NK-92 (cell line): Measurements from ENCODE around the gene GASK1A.

Experiments used
- DNase-seq: peaks from one replicate; lab custom pipeline; 2025; ENCODE audit not compliant: unreplicated experiment; lab: John Stamatoyannopoulos, UW

Gene GASK1A

DNA sequence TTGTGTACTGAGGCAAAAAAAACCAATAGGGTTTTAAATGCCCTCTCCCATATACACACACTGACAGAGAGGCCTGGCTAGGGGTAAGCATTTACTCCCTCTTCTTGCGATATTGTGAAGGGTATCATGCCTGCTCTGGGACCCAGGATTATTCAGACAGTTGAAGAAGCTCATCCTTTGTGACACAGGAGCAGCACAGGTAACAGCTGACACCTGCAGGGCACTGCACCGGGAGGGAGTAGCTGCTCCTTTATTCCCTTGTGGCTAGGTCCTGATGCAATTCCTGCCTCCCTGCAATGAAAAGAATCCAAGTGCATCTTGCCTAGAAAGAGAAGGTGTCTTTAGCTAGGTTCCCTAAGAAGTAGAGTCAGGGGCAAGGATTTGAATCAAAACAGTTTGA is 103.3 kb downstream of the GASK1A start:
- DNase-seq = no peak

DNA sequence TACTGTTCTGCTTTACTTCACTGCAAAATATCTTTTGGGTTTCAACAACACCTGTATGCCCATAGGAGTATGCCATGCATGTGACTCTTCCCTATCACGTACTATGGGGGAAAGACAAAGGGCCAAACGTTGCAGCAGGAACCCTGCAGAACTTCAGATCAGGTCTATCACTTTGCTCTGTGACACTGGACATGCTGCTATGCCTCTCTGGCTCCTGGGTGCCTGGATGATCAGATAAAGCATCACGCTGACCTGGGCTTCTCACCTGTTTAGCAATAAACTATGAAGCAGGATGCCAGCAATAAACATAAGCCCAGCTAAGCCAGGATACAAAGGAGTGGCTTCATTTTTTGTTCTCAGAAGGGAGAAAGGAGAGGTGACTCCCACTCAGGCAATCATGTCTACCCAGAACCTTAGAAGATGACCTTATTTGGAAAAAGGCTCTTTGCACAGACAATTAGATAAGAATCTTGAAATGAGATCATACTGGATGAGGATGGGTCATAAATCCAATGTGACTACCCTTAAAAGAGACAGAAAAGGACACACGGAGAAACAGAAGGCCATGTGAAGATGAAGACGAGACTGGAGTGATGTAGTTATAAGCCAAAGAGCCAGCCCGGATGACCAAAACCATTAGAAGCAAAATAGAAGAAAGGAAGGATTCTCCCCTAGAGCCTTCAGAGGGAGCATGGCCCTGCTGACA is 107.5 kb downstream of the GASK1A start:
- no peak for DNase-seq

DNA sequence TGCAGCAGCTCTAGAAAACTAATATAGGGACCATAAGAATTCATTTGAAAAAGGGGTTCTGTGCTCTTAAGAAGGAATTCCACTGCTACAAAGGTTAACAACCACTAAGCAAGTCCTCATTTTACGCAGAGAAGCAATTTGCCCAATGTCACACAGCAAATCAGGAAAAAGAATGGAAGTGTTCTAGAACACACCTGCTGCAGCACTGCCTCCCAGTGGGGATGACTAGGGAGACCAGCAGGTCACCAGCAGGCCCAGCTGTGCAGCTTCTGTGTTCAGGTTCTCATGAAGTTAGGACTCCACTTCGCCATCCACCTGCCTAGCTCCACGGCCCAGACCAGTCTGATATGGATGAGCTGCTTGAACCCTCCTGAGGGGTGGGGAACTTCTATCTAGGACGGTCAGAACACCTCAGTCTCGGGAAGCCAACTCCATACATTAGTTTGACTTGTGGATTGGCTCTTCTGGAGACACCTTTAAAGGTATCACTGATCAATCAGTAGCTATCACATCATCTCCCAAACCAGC is 108.2 kb downstream of the GASK1A start:
- DNase-seq = no peak

DNA sequence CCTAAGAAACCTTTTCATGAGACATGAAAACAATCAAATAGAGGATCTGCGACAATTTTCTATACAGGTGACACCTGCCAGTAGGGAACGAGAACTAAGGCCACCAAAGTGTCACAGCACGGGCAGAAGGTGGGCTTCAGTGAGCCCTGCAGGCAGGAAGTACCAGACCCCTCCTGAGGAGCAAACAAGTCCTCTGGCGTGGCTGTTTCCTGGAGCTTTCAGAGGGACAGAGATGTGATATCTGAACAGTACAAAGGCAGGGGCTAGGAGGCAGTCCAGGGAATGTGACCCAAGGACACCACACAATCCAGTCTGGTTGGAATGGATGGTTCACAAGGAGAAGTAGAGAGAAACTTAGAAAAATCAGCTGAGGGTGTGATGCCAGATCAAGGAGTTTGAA is 110.0 kb downstream of the GASK1A start:
- no peak for DNase-seq

DNA sequence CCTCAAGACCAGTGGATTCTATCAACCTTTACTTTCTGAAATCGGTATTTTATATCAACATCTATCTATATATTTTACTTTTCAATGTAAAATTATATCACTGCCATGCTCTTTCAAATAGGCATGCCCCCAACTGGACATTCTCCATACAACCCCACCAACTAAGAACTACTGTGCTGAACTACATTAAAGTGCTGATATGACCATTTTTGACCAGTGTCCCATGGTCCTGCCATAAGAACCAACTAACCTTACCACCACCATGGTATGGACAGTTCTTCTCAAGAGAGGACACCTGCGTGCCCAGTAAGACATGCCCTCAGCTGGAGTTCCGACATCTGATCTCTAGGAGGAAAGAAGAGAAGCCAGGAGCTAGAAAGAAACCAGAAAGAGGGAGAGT is 111.1 kb downstream of the GASK1A start:
- DNase-seq = no peak

DNA sequence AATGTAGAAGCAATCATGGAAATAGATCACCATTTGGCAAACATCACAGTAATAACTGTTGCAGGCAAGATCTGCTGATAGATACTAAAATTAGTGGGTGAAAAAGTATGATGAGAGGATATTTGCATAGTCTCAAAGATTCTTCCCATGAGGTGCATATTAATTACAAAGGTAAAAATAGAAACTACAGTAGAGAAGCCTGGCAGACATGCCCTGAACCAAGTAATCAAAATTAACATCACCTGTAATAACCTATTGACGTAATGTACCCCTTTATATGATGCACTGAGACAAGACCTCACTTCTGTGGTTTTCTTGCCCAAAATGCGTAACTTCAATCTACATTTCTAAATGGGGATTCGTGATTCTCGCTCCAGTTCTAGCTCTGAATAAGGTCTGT is 112.4 kb downstream of the GASK1A start:
- DNase-seq = no peak

DNA sequence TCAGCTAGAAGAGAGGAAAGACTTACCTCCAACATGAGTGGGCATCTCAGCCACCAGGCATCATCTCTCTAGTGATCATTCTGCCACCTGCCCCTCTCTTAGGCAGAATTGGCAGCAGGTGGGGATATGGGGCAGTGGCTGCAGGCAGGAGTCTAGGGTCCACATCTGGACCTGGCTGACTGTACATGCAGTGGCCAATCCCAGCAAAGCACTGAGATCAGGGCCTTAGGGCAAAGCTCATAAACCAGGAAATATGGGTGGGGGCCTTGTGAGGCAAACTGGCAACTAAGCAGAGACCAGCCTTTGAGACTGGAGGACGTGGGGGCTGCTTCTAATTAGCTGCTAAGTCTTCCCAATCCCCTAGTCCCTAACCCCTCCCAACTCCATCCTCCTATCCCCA is 113.9 kb downstream of the GASK1A start:
- no peak for DNase-seq

DNA sequence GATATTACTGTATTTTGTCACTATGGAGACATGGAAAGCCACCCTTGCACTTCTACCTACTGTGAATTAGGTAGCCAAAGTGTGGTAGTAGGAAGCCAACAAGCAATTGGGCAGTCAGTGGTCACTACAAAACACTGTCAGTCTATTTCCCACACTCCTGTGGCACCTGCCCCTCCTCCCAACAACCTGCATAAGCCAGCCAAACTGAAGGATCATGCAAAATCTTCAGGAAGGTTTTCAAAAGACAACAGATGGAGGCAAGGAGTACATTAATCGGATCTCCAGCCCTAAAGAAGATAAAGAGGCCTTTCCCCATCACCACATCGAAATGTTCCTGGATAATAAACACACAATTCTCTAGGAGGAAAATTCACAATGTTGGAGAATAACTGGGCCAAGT is 114.9 kb downstream of the GASK1A start:
- no peak for DNase-seq

DNA sequence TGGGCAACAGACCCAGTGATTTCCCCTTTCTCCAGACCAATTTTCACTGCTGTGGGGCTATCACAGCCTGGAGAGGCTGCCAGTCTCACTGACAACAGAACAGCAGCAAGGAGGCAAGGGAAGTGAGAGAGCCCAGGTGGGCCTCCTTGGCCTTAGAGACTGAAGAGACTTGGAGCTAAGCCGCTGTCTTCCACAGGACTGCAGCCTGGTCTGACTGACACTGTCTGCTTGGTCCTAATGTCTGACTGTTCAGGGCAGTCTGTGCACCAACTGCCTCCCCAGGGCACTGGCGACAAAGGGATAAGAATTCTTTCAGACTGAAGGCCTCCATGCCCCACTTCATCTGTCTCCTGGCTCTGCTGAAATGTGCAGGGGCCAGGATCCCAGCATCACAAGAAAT is 115.3 kb downstream of the GASK1A start:
- DNase-seq = no peak

DNA sequence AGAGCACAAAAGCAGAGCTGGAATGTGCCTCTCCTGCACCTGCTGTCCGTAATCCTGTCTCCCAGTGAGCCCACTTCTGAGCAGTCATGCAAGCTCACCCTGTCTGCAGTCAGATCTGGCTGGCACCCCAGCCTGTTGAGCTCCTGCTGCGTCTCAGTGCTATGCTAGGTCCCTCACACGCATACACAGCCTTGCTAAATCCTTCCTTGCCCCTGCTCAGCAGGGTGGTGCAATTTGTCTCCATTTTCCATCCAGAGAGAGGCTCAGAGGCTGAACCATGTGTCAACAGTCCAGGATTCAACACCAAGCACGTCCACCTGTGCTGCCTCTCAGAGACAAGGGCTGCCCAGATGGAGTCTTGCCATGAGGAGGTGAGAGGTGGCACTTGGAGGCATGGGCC is 115.7 kb downstream of the GASK1A start:
- no peak for DNase-seq

DNA sequence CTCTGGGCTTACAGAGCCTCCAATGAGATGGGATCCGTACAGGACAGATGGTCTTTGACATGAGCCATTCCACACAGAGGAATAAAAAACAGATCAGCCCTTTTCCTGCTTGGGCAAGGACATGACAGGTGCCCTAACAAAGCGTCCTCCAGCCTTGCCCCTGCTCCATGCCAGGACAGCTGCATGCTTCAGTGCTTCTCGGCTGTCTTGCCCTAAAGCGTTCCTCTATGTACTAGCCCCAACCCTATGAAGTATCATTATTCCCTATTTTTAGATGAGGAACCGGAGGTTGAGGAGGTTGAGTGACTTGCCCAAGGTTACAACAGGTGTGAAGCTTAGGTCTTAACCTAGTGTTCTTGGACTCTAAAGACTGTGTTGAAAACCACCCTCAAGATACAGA is 116.3 kb downstream of the GASK1A start:
- no peak for DNase-seq

DNA sequence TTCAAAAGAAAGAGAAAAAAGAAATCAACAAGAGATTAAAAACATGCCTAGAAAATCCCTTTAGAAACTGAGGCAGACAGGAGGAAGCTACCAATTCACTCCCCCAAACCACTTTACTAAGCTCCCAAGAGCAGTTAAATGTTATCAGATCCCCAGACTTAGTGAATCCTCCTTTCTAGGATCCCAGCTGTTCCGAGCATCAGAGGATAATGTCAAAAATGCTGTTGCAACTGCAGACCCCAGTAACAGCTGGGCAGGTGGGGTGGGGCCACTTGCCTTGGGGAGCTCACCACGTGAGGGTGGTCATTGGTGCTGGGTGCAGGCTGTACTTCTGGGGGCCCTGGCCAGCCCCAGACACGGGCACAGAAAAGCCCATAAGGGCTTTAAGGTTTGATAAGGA is 117.7 kb downstream of the GASK1A start:
- no peak for DNase-seq

DNA sequence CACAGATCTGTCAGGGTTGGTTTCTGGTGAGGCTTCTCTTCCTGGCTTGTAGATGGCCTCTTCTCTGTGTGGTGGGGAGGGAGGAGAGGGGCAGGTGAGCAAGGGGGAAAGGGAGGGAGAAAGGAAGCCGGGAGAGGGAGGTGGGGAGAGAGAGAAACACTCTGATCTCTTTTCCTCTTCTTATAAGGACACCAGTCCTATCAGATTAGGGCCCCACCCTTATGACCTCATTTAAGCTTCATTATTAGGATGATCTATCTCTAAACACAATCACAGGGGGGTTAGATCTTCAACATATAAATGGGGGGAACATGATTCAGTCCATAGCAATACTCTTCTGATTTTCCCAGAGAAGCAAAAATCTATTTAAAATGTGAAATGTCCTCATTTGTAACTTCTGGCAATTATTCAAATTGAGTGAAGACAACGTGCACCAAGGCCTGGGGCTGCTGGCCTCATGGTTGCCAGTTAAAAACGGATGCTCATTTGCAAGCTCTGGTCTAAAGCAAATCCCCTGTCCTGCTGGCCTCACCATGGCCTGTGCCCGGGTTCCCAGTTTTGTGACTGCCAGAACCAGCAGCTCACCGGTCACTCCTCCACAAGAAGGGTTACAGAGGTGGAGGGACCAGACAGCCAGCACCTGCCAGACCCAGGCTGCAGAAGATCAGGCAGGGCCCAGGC is 118.4 kb downstream of the GASK1A start:
- no peak for DNase-seq

DNA sequence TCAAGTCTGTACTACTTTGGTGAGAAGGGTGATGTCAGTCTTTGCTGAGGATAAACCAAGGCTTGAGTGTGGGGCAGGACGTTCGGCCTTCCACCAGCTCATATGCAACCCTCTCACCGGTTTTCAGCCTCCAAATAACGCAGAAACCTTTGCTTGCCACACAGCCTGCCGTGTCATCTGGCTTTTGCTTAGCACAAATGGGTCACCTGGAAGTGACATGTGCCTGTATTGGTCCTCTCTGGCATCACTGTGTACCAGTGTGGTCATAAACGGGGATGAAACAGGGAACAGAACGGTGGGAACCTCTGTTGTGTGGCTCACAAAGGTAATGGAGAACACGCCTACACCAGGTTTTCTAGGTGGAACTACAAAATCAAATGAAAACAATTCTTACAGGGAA is 119.7 kb downstream of the GASK1A start:
- DNase-seq = no peak

DNA sequence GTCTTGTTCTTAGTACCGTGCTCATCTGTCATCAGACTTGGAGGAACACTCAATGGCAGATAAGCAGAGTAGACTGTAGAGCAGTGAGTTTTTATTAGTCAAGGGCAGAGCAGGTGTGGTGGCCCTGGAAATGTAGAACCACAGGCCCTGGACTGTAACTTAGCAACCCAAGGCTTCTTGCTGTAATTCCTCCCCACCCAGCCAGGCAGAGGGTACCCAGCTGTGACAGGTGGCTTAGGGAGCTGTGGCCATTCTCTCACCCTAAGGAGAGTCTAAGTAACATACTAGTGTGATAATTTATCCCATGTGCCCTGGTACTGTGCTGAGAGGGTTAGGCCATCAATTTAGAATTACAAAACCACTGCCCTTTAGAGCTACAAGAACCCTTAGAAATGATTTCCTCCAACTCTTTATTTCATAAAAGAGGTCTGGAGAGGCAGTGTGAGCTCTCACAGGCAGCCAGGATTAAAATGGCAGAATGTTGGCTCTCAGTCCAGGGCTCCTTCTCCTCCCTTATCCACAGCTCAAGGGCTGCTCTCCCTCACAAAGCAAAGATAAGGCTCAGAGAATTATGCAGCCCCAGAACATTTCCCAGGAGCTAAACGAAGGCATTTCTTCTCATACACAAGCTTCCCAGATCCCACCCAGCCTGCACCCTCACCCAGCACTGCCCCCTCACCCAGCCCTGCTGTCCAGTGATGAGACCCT is 123.8 kb downstream of the GASK1A start:
- DNase-seq = no peak

DNA sequence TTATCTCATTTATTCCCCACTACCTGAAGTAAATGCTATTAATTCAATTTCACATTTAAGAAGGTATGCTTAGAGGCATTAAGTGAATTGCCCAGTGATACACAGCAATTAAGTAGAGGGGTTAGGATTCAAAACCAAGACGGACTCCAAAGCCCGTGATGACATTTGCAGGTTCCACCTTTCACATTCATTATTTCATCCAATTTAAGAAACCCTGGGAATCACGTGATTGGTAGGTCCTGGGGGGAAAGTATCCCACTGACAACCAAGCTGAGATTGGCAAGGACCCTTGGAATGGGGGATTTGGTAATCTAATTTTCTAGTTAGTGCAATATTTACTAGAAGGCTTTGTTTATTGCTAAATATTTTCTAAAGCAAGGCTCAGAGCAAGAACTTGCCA is 124.9 kb downstream of the GASK1A start:
- no peak for DNase-seq

DNA sequence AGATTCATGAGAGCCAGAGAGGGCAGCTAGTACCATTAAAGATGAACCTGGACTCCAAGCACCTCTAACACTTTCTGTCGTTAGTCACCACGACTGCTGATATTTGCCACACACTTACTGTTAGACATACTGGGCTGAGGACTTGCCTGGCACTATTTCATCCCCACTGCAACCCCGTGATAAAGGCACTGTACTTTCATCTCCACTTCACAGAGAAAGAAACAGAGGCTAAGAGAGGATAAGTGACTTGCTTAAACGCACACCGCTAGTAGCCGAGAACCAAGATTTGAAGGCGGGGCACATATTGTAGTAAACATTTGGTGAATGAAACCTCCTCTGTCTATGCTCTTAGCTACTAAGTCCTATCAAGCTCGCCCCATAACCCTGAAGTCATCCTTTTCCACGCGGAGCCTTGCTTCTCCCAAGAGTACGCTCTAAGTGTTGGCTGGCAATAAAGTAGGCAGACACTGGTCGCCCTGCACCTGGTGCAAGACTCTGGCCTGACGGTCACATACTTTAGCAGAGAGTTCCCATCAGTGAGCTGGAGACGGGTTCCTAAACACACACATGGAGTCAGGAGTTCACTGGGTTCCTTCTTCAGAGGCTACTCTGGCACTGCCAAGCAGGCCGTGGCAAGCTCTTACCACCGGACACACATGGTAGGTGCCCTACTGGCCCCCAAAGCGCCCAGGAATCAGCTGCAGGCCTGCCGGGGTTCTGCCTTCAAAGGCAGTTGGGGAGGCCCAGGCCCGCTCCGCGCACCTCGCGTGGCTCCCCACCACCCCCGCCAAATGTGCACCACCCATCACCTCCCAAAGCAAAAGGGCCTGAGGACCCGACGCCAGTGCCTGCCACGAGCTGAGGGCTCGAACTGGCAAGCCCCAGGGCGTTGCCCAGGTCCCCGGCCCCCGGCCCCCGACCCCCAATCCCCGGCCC is 125.8 kb downstream of the GASK1A start:
- no peak for DNase-seq

DNA sequence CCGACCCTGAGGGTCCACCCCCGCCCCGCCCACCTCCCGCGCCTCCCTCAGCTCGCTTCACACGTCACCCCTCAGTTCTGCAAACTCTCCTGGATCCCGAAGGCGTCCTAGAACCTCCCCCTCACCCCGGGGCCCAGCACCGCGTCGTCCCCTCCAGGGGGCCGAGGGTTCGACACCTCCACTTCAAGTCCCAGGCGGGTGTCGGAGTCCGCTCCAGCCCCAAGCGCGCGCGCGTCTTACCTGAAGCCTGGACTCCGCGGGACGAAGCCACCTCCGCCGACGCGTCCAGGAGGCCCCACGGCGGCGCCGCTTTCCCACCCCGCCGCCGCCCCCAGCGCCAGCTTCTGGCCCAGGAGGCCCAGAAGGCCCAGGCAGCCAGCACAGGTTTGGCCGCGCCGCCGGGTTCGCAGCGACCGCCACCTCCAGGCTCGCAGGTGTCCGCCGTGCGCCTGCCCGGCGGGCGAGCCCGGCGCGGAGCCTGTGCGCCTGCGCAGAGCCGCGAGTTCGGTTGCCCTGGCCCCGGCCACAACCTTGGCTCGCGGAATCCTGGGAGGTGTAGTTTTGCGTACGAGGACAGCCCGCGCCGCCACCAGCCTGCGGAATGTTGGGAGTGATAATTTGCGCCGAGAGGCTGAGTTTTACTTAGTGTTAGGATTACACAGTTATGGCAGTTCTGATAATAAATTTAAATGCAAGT is 126.6 kb downstream of the GASK1A start, which contains the start of gene POMGNT2:
Gene POMGNT2, minus strand, starts transcription at position 484 of the 697 bp plus-strand sequence. CDS start 24,648 bp downstream, outside the sequence.
- peak; percentile 12 for DNase-seq

DNA sequence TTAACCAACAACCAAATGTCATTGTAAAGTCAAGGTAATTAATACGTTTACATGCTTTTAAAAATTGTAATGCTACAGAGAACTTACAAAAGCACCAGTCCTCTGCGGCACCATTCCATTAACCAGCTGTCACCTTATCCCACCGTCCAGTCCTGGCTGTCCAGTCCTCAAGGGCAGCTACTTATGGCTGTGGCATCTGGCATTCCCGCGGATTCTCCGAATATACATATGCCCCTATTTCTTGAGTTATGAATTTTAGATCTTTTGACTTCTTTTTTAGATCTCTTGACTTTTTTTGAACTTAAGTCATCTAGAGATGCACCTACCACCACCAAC is 127.2 kb downstream of the GASK1A start:
- DNase-seq = no peak
